Measurements from ENCODE around the gene NFE2. TPM values are rescaled to one million over a fixed set of nuclear protein-coding genes. Genes with fewer than 3 reads are reported as not detected.
A peak's percentile ranks its signal among the peaks of the same experiment; 100 is the strongest.

The NFE2 gene
- total and polyA plus RNA-seq, 7 experiments from 2014 or later = 0.61 to 23.3 (median 2.0) TPM; not detected in 4

- no peaks in the 10 kb centered on the region for H3K27me3 Mint-ChIP-seq
- H3K27ac Mint-ChIP-seq = peak overlapping the region in 1 of 9 donors; percentile 42
- Histone ChIP-seq H3K27me3 (ENCODE audit: control insufficient read depth in 2 of 2, insufficient read depth in 2 of 2, low read length in 2 of 2) (no peaks in the 10 kb centered on the region), H3K4me3 (ENCODE audit: low read length) (no peak overlapping the region), H3K4me1 (ENCODE audit: control insufficient read depth in 2 of 2, insufficient read depth in 2 of 2, low read length in 2 of 2) (peaks cover 0 to under 1% of the 10 kb centered on the region in 2 donors), H3K27ac (ENCODE audit: low read depth, low read length) (no peak overlapping the region), H3K36me3 (ENCODE audit: control insufficient read depth in 2 of 3, insufficient read depth in 3 of 3, low read length in 3 of 3) (peaks cover 11 to 35% (median 17%) of the 10 kb centered on the region in 3 experiments), H3K9me3 (ENCODE audit: control insufficient read depth in 2 of 3, low read length in 3 of 3) (no peaks in the 10 kb centered on the region)
- peaks cover 4 to 37% (median 23%) of the 10 kb centered on the region in 5 donors for H3K36me3 Mint-ChIP-seq
- H3K4me3 Mint-ChIP-seq = no peak overlapping the region
- ATAC-seq = no peak
- ChIA-PET POLR2A (no interaction called here), CTCF (interaction anchor here (1.3 kb wide), 1 partner anchor 14 kb away, joined by 3 read pairs; the partner anchor contains the start of gene COPZ1)
- no peak for DNase-seq
- intact Hi-C loops (cut with micrococcal nuclease) = no loop called here
- peaks cover 2 to 52% (median 26%) of the 10 kb centered on the region in 7 donors for H3K4me1 Mint-ChIP-seq
- H3K9me3 Mint-ChIP-seq = no peaks in the 10 kb centered on the region
These were observed 38.0 kb upstream of the NFE2 start for GRCh38 chr12:54338698-54339296.

GRCh38 chr12:54337854-54338650 lies 37.2 kb upstream of the NFE2 start:
- intact Hi-C loops (cut with micrococcal nuclease) = loop anchor here in 1 of 2 donors (2.0 kb wide), 1 partner anchor 15 kb away; no protein-coding TSS in a partner anchor
- peak overlapping the region in 2 of 9 donors; percentile 19 to 25 for H3K27ac Mint-ChIP-seq

GRCh38 chr12:54337280-54337842 lies 36.5 kb upstream of the NFE2 start:
- H3K4me3 ChIP-seq (ENCODE audit: low read length) = no peak overlapping the region
- H3K4me3 Mint-ChIP-seq = no peak overlapping the region
- no peaks in the 10 kb centered on the region for H3K27me3 ChIP-seq (ENCODE audit: control insufficient read depth in 2 of 2, insufficient read depth in 2 of 2, low read length in 2 of 2)
- no peaks in the 10 kb centered on the region for H3K27me3 Mint-ChIP-seq
- H3K9me3 Mint-ChIP-seq = no peaks in the 10 kb centered on the region
- H3K27ac ChIP-seq (ENCODE audit: low read depth, low read length) = no peak overlapping the region
- DNase-seq (no peak), ATAC-seq (no peak)
- ChIA-PET POLR2A (interaction anchor here (0.9 to 1.2 kb wide), 2 partner anchors 11 to 24 kb away, joined by 3 to 6 read pairs; no protein-coding TSS in a partner anchor), CTCF (interaction anchor here (1.0 to 1.7 kb wide), 7 partner anchors 9 to 72 kb away, joined by 3 to 5 read pairs (median 4); partner anchors contain the start of gene COPZ1)
- H3K9me3 ChIP-seq (ENCODE audit: control insufficient read depth in 2 of 3, low read length in 3 of 3) = no peaks in the 10 kb centered on the region
- peaks cover 4 to 20% (median 5%) of the 10 kb centered on the region in 3 experiments for H3K36me3 ChIP-seq (ENCODE audit: control insufficient read depth in 2 of 3, insufficient read depth in 3 of 3, low read length in 3 of 3)
- H3K27ac Mint-ChIP-seq = peak overlapping the region in 2 of 9 donors; percentile 19 to 25
- peaks cover 7 to 66% (median 32%) of the 10 kb centered on the region in 7 donors for H3K4me1 Mint-ChIP-seq
- intact Hi-C loops (cut with micrococcal nuclease) = loop anchor here in 1 of 2 donors (2.0 kb wide), 1 partner anchor 15 kb away; no protein-coding TSS in a partner anchor
- peaks cover 4 to 13% of the 10 kb centered on the region in 2 donors for H3K4me1 ChIP-seq (ENCODE audit: control insufficient read depth in 2 of 2, insufficient read depth in 2 of 2, low read length in 2 of 2)
- H3K36me3 Mint-ChIP-seq = peaks cover 4 to 25% (median 17%) of the 10 kb centered on the region in 5 donors

More at GRCh38 chr12:54337854-54338650, 37.2 kb upstream of the NFE2 start:
- Mint-ChIP-seq H3K9me3 (no peaks in the 10 kb centered on the region), H3K4me1 (peaks cover 5 to 60% (median 32%) of the 10 kb centered on the region in 7 donors), H3K27me3 (no peaks in the 10 kb centered on the region), H3K4me3 (no peak overlapping the region), H3K36me3 (peaks cover 4 to 31% (median 21%) of the 10 kb centered on the region in 5 donors)
- Histone ChIP-seq H3K4me3 (ENCODE audit: low read length) (no peak overlapping the region), H3K9me3 (ENCODE audit: control insufficient read depth in 2 of 3, low read length in 3 of 3) (no peaks in the 10 kb centered on the region), H3K27me3 (ENCODE audit: control insufficient read depth in 2 of 2, insufficient read depth in 2 of 2, low read length in 2 of 2) (no peaks in the 10 kb centered on the region), H3K36me3 (ENCODE audit: control insufficient read depth in 2 of 3, insufficient read depth in 3 of 3, low read length in 3 of 3) (peaks cover 7 to 27% (median 10%) of the 10 kb centered on the region in 3 experiments), H3K4me1 (ENCODE audit: control insufficient read depth in 2 of 2, insufficient read depth in 2 of 2, low read length in 2 of 2) (peaks cover 4 to 8% of the 10 kb centered on the region in 2 donors), H3K27ac (ENCODE audit: low read depth, low read length) (no peak overlapping the region)
- DNase-seq = no peak
- no peak for ATAC-seq
- ChIA-PET POLR2A (interaction anchor here (1.2 kb wide), 1 partner anchor 11 kb away, joined by 6 read pairs; no protein-coding TSS in a partner anchor), CTCF (interaction anchor here (1.0 to 1.7 kb wide), 4 partner anchors 9 to 73 kb away, joined by 3 to 5 read pairs (median 4); partner anchors contain the start of gene COPZ1)

- Histone ChIP-seq H3K4me3 (ENCODE audit: low read length) (no peak overlapping the region), H3K36me3 (ENCODE audit: control insufficient read depth in 2 of 3, insufficient read depth in 3 of 3, low read length in 3 of 3) (no peaks in the 10 kb centered on the region), H3K9me3 (ENCODE audit: control insufficient read depth in 2 of 3, low read length in 3 of 3) (no peaks in the 10 kb centered on the region), H3K4me1 (ENCODE audit: control insufficient read depth in 2 of 2, insufficient read depth in 2 of 2, low read length in 2 of 2) (peaks cover 17 to 48% of the 10 kb centered on the region in 2 donors), H3K27ac (ENCODE audit: low read depth, low read length) (no peak overlapping the region), H3K27me3 (ENCODE audit: control insufficient read depth in 2 of 2, insufficient read depth in 2 of 2, low read length in 2 of 2) (no peaks in the 10 kb centered on the region)
- DNase-seq (no peak), ATAC-seq (no peak)
- Mint-ChIP-seq H3K4me3 (peak overlapping the region in 8 of 10 donors; percentile 9 to 48 (median 23)), H3K4me1 (peaks cover 30 to 85% (median 54%) of the 10 kb centered on the region in 7 donors), H3K27me3 (no peaks in the 10 kb centered on the region), H3K27ac (peak overlapping the region in 6 of 9 donors; percentile 5 to 73 (median 26)), H3K9me3 (no peaks in the 10 kb centered on the region), H3K36me3 (peaks cover 0 to 8% (median 3%) of the 10 kb centered on the region in 5 donors)
- ChIA-PET CTCF (interaction anchor here (0.8 to 2.7 kb wide), 4 partner anchors 9 to 106 kb away, joined by 3 to 13 read pairs (median 6); partner anchors contain the start of gene COPZ1), POLR2A (interaction anchor here (0.7 to 4.8 kb wide), 5 partner anchors 9 to 1024 kb away, joined by 3 to 32 read pairs (median 4); partner anchors contain the start of gene COPZ1)
- intact Hi-C loops (cut with micrococcal nuclease) = no loop called here
These were observed 32.7 kb upstream of the NFE2 start for GRCh38 chr12:54333420-54334034.

- H3K4me1 Mint-ChIP-seq = peaks cover 32 to 83% (median 56%) of the 10 kb centered on the region in 7 donors
- no peak for ATAC-seq
- no peak overlapping the region for H3K4me3 ChIP-seq (ENCODE audit: low read length)
- no peaks in the 10 kb centered on the region for H3K27me3 ChIP-seq (ENCODE audit: control insufficient read depth in 2 of 2, insufficient read depth in 2 of 2, low read length in 2 of 2)
- DNase-seq = no peak
- peak overlapping the region; percentile 46 for H3K27ac ChIP-seq (ENCODE audit: low read depth, low read length)
- H3K9me3 Mint-ChIP-seq = no peaks in the 10 kb centered on the region
- peaks cover 0 to 10% (median 3%) of the 10 kb centered on the region in 5 donors for H3K36me3 Mint-ChIP-seq
- H3K27ac Mint-ChIP-seq = peak overlapping the region; percentile 70 to 95 (median 82)
- ChIA-PET POLR2A (interaction anchor here (1.3 to 4.8 kb wide), 3 partner anchors 22 to 51 kb away, joined by 5 to 32 read pairs (median 7); partner anchors contain the start of genes CBX5 and HNRNPA1), CTCF (no interaction called here)
- peak overlapping the region in 7 of 10 donors; percentile 10 to 63 (median 34) for H3K4me3 Mint-ChIP-seq
- peaks cover 17 to 52% of the 10 kb centered on the region in 2 donors for H3K4me1 ChIP-seq (ENCODE audit: control insufficient read depth in 2 of 2, insufficient read depth in 2 of 2, low read length in 2 of 2)
- no peaks in the 10 kb centered on the region for H3K9me3 ChIP-seq (ENCODE audit: control insufficient read depth in 2 of 3, low read length in 3 of 3)
- no peaks in the 10 kb centered on the region for H3K36me3 ChIP-seq (ENCODE audit: control insufficient read depth in 2 of 3, insufficient read depth in 3 of 3, low read length in 3 of 3)
- H3K27me3 Mint-ChIP-seq = no peaks in the 10 kb centered on the region
- intact Hi-C loops (cut with micrococcal nuclease) = no loop called here
These were observed 30.6 kb upstream of the NFE2 start for GRCh38 chr12:54331461-54331860.

Measured in naive thymus-derived CD4-positive, alpha-beta T cell (primary cell).